Retinal pigment epithelial cell (primary cell): ENCODE results near the gene ANKRD18A.

Experiments used
- DNase-seq: peaks from one replicate; pipeline ENCODE4 v3.0.0-alpha.2; 2010; ENCODE audit warnings: low read depth
- H3K4me3 ChIP-seq: 2 replicates; pipeline ENCODE4 v1.5.1; 2011; ENCODE audit warnings: mild to moderate bottlenecking, low read length, control low read depth, moderate library complexity
- TF ChIP-seq, protein P1 (sequence below): conservative IDR thresholded peaks from 2 replicates; pipeline ENCODE4 v1.5.1; 2011; ENCODE audit warnings: low read depth, low read length, control low read depth, inconsistent platforms

The ANKRD18A gene

DNA sequence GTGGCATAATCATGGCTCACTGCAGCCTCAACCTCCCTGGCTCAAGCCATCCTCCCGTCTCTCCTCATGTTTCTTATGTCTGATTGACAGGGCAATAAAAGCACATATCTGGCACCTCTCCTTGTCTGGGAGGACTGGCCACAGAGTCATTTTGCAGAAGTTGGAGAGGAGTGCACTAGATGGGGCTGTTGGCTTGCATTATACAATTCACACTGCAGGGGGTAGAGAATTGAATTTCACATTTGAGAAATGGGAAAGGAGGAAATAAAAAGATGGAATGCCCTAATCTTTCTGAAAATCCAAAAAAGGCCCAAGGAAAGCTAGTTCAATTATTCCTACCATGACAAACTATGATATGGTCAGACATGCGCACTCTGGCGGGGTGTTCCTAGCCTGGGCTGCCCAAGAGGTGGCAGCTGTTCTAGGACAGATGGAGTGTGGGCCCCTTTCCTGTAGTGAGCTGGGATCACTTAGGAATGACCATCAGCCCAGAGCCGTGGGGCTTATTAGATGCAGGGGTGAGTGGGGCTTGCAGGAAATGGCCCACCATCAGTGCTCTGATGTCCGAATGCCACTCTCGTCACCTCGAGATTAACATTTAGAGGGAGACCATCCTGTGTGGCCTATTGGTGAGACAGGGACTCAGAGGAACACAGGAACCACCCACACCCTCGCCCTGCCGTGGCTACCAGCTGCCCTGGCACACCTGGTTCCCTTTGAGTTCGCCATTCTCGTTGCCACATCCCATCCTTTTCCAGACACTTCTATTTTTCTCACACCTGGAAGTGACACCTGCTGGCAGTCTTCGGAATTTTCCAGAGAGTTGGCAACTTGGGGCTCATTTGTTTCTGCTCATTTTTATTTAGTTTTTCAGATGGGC is 21.8 kb upstream of the ANKRD18A start:
- DNase-seq = peak; percentile 21
- no peak overlapping the region for H3K4me3 ChIP-seq
- TF ChIP-seq, protein P1, sequence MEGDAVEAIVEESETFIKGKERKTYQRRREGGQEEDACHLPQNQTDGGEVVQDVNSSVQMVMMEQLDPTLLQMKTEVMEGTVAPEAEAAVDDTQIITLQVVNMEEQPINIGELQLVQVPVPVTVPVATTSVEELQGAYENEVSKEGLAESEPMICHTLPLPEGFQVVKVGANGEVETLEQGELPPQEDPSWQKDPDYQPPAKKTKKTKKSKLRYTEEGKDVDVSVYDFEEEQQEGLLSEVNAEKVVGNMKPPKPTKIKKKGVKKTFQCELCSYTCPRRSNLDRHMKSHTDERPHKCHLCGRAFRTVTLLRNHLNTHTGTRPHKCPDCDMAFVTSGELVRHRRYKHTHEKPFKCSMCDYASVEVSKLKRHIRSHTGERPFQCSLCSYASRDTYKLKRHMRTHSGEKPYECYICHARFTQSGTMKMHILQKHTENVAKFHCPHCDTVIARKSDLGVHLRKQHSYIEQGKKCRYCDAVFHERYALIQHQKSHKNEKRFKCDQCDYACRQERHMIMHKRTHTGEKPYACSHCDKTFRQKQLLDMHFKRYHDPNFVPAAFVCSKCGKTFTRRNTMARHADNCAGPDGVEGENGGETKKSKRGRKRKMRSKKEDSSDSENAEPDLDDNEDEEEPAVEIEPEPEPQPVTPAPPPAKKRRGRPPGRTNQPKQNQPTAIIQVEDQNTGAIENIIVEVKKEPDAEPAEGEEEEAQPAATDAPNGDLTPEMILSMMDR = peak; percentile 59

- no peak overlapping the region for H3K4me3 ChIP-seq
- TF ChIP-seq, protein P1 = no peak
- DNase-seq = no peak
These were observed 20.7 kb upstream of the ANKRD18A start for GRCh38 chr9:38641142-38641541.

GRCh38 chr9:38639577-38639940 is 19.2 kb upstream of the ANKRD18A start:
- H3K4me3 ChIP-seq = no peak overlapping the region
- DNase-seq = no peak
- TF ChIP-seq, protein P1 = no peak

GRCh38 chr9:38638881-38639576 is 18.6 kb upstream of the ANKRD18A start:
- no peak for DNase-seq
- TF ChIP-seq, protein P1 = no peak
- no peak overlapping the region for H3K4me3 ChIP-seq

DNA sequence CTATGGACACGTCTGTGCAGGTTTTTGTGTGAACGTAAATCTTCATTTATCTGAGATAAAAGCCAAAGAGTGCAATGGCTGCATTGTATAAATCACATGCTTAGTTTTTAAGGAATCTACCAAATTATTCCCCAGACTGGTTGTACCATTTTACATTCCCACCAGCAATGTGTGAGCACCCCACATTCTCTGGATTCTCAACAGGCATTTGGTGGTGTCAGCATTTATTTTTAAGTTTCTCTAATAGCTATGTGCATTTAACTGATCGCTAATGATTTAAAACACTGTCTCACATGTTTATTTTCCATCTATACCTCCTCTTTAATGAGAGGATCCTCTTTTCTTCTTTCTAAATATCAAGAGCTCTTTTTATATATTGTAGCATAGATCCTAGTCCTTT is 13.9 kb upstream of the ANKRD18A start:
- no peak for DNase-seq
- no peak overlapping the region for H3K4me3 ChIP-seq
- TF ChIP-seq, protein P1 = no peak

- no peak overlapping the region for H3K4me3 ChIP-seq
- TF ChIP-seq, protein P1 = no peak
- no peak for DNase-seq
These were observed 9.1 kb upstream of the ANKRD18A start for GRCh38 chr9:38629511-38629910.
